GM12873 (cell line): ENCODE data around the gene KCNJ6.

Source experiments
- CTCF ChIP-seq: IDR thresholded peaks from 2 replicates; pipeline ENCODE4 v1.5.1; 2012; ENCODE audit warnings: low read depth, mild to moderate bottlenecking, moderate library complexity, low read length, control low read depth; ENCODE audit not compliant: insufficient read depth; ENCODE audit errors: missing control alignments

Gene KCNJ6

GRCh38 chr21:37627561-37627960, 288.7 kb downstream of the KCNJ6 start:
- no peak for TF ChIP-seq CTCF

- TF ChIP-seq CTCF: no peak
Observed at GRCh38 chr21:37627074-37627473, 289.2 kb downstream of the KCNJ6 start.

- TF ChIP-seq CTCF: no peak
Observed at GRCh38 chr21:37626320-37626719, 289.9 kb downstream of the KCNJ6 start.

- TF ChIP-seq CTCF: no peak
Observed at GRCh38 chr21:37623689-37624088, 292.6 kb downstream of the KCNJ6 start.

GRCh38 chr21:37623183-37623582, 293.1 kb downstream of the KCNJ6 start:
- no peak for TF ChIP-seq CTCF

- TF ChIP-seq CTCF: no peak
Observed at GRCh38 chr21:37622755-37623154, 293.5 kb downstream of the KCNJ6 start.

GRCh38 chr21:37620401-37620800, 295.9 kb downstream of the KCNJ6 start:
- TF ChIP-seq CTCF: no peak
